Measurements from ENCODE around the gene FXYD2. TPM values are rescaled to one million over a fixed set of nuclear protein-coding genes. Genes with fewer than 3 reads are reported as not detected.

Gene FXYD2
- total and polyA plus RNA-seq, 2 of the 13 experiments (the other 11 are each of a cell fraction or from before 2014, with no cell fraction given), result 45.9 to 106 TPM

GRCh38 chr11:117816846-117817367, 7.6 kb downstream of the FXYD2 start:
- ChIA-PET POLR2A (interaction anchor here (1.9 kb wide), 1 partner anchor 11 kb away, joined by 5 read pairs; no protein-coding TSS in a partner anchor), CTCF (ENCODE audit: low intra/inter-chr PET ratio, low total read pairs) (interaction anchor here (1.3 to 3.9 kb wide), 5 partner anchors 9 to 391 kb away, joined by 6 to 42 read pairs (median 9); no protein-coding TSS in a partner anchor)
- H3K4me3 ChIP-seq (replicated peaks in 1 of 3; ENCODE audit: insufficient read depth in 1 of 3, low read depth in 2 of 3, low read length in 3 of 3), result peak overlapping the region in 1 of 3 experiments; percentile 61; a peak in 2 of 6 replicates
- H3K4me1 ChIP-seq (ENCODE audit: insufficient read depth, low read length), result peaks cover 67% of the 10 kb centered on the region
- H3K9me3 ChIP-seq (ENCODE audit: low read length), result no peaks in the 10 kb centered on the region
- peaks cover 0 to 5% of the 10 kb centered on the region in 2 experiments; a peak in 1 of 5 replicates for H3K27me3 ChIP-seq (ENCODE audit: control insufficient read depth in 1 of 2, insufficient read depth in 2 of 2, low read length in 2 of 2)
- H3K79me2 ChIP-seq (ENCODE audit: insufficient read depth, low read length), result no peaks in the 10 kb centered on the region
- intact Hi-C loops (cut with micrococcal nuclease; ENCODE audit: unreplicated experiment), result loop anchor here (1.0 kb wide), 1 partner anchor 374 kb away; no protein-coding TSS in a partner anchor
- no peak overlapping the region for H3K27ac ChIP-seq (ENCODE audit: extremely low read length, insufficient read depth, low read length)
- 43% methylated on average over 1 of the region's 5 CpGs for WGBS (ENCODE audit: low lambda C conversion rate)
- DNase-seq (ENCODE audit: low spot score), result no peak
- no TSS peak for BruUV-seq (replicated peaks)
- H3K4me2 ChIP-seq (ENCODE audit: low read depth, low read length), result peak overlapping the region; percentile 90
- no peaks in the 10 kb centered on the region for H3K36me3 ChIP-seq (replicated peaks in 1 of 2; ENCODE audit: control insufficient read depth in 1 of 2, insufficient read depth in 2 of 2, low read length in 2 of 2)
- no peak for FAIRE-seq
- H4K20me1 ChIP-seq (ENCODE audit: insufficient read depth, low read length), result peaks cover 3% of the 10 kb centered on the region; the same call in 1 of the 2 replicates
- peak; percentile 22 for ATAC-seq
- H3K9ac ChIP-seq (ENCODE audit: insufficient read depth, low read depth, low read length), result no peak overlapping the region
- H2AFZ ChIP-seq (ENCODE audit: low read length), result no peak overlapping the region
- in situ Hi-C loops (cut with HindIII; ENCODE audit: extremely low pct_ligation_motif_present, low pct_unique_long_range_greater_than_20kb), result no loop called here
- TF ChIP-seq ZNF17 (CRISPR knock-in tag; IDR thresholded peaks at IDR 0.05) (no peak), ARID4A (CRISPR knock-in tag; IDR thresholded peaks at IDR 0.05; ENCODE audit: borderline replicate concordance) (0 out of 2 replicates have a peak, but pooled peaks have one; percentile 13), ZFP36 (IDR thresholded peaks at IDR 0.05; ENCODE audit: borderline replicate concordance, low read depth, low read length, partially characterized antibody) (no peak), ZBTB4 (CRISPR knock-in tag; IDR thresholded peaks at IDR 0.05; ENCODE audit: borderline replicate concordance) (no peak), POLR2G (IDR thresholded peaks at IDR 0.05; ENCODE audit: low read depth, low read length) (0 out of 2 replicates have a peak, but pooled peaks have one; percentile 15), SPEN (CRISPR knock-in tag; IDR thresholded peaks at IDR 0.05; ENCODE audit: low read depth) (no peak), RFX5 (IDR thresholded peaks at IDR 0.05; ENCODE audit: low read depth, low read length) (no peak), ZNF749 (CRISPR knock-in tag; IDR thresholded peaks at IDR 0.05; ENCODE audit: borderline replicate concordance) (peak; percentile 36; the same call in 1 of the 2 replicates), PAWR (CRISPR knock-in tag; IDR thresholded peaks at IDR 0.05; ENCODE audit: borderline replicate concordance) (no peak), AGO2 (optimal IDR thresholded peaks at IDR 0.05; ENCODE audit: low read depth, low read length) (peak; percentile 3), POGZ (CRISPR knock-in tag; IDR thresholded peaks at IDR 0.05) (no peak), NCOA5 (CRISPR knock-in tag; IDR thresholded peaks at IDR 0.05) (no peak), PAX8 (CRISPR knock-in tag; IDR thresholded peaks at IDR 0.05; ENCODE audit: borderline replicate concordance) (no peak), NR2C2 (CRISPR knock-in tag; IDR thresholded peaks at IDR 0.05; ENCODE audit: borderline replicate concordance) (no peak), ZNF747 (CRISPR knock-in tag; IDR thresholded peaks at IDR 0.05; ENCODE audit: borderline replicate concordance) (no peak), TEAD3 (CRISPR knock-in tag; optimal IDR thresholded peaks at IDR 0.05; ENCODE audit: borderline replicate concordance) (no peak)

All from HepG2 (cell line).